Endothelial cell of umbilical vein (primary cell): ENCODE data around the gene DSE. TPM values are rescaled to one million over a fixed set of nuclear protein-coding genes. Genes with fewer than 3 reads are reported as not detected.
A peak's percentile ranks its signal among the peaks of the same experiment; 100 is the strongest.

Experiments
- BruUV-seq: library from RNA; stranded (reverse); fragments of 400-500 nt; replicated peaks from 2 replicates; lab custom pipeline; 2021; lab: Mats Ljungman, UMichigan
- CTCF ChIA-PET: fragments of 300-600, 350-600 bp; sonication (Branson Sonifier 250); formaldehyde crosslinking; loops from one replicate; lab custom pipeline; 2021; ENCODE audit warnings: antibody characterized with exemption, inconsistent platforms; lab: Charles Lee
- POLR2A ChIA-PET: fragments of 300-600, 350-600 bp; sonication (Branson Sonifier 250); formaldehyde crosslinking; loops from one replicate; lab custom pipeline; 2021; ENCODE audit warnings: antibody characterized with exemption, inconsistent platforms; lab: Charles Lee
- DNase-seq: peaks from one replicate; pipeline ENCODE4 v3.0.0-alpha.2; 2011; ENCODE audit warnings: low read depth, low spot score
- FAIRE-seq: peaks from 2 replicates; lab custom pipeline; 2011; peaks lifted over from hg19 to GRCh38; lab: Jason Lieb, UNC
- H2AFZ ChIP-seq: 2 replicates; pipeline ENCODE4 v1.6.0; 2012; ENCODE audit warnings: low read depth, low read length, control low read depth, inconsistent platforms
- H3K27ac ChIP-seq: 2 replicates; pipeline ENCODE4 v1.5.1; 2011; ENCODE audit warnings: low read depth, mild to moderate bottlenecking, control low read depth, low read length, moderate library complexity; ENCODE audit not compliant: insufficient read depth
- H3K27me3 ChIP-seq, 2 experiments: 2 replicates each; pipeline versions ENCODE4 v1.6.0 to v1.6.1; 2011; ENCODE audit warnings: low read length in 2 of 2, mixed read lengths in 1 of 2; ENCODE audit not compliant: control insufficient read depth in 2 of 2, insufficient read depth in 2 of 2
- H3K36me3 ChIP-seq, 2 experiments: 2 replicates in 1 of 2; 3 replicates in 1 of 2; pipeline ENCODE4 v1.5.1; 2011; ENCODE audit warnings: low read length in 2 of 2, mild to moderate bottlenecking in 1 of 2, moderate library complexity in 1 of 2; ENCODE audit not compliant: control insufficient read depth in 2 of 2, insufficient read depth in 2 of 2; ENCODE audit errors: extremely low read depth in 1 of 2
- H3K4me1 ChIP-seq: 3 replicates; pipeline ENCODE4 v1.5.1; 2011; ENCODE audit warnings: mild to moderate bottlenecking, low read length; ENCODE audit not compliant: control insufficient read depth, insufficient read depth; ENCODE audit errors: extremely low read depth
- H3K4me2 ChIP-seq: 2 replicates; pipeline ENCODE4 v1.6.1; 2011; ENCODE audit warnings: low read length, control low read depth, mixed read lengths; ENCODE audit not compliant: insufficient read depth
- H3K4me3 ChIP-seq, 3 experiments: fragments of 200-600 bp in 1 of 3; sonication (generic), shearing (Covaris generic) in 1 of 3; replicated peaks in 1 of 3; 2 replicates each; pipeline ENCODE4 v1.5.1; 2011 to 2016; ENCODE audit warnings: control low read depth in 3 of 3, low read length in 3 of 3, mild to moderate bottlenecking in 2 of 3, inconsistent platforms in 1 of 3, low read depth in 1 of 3, moderate library complexity in 1 of 3; ENCODE audit not compliant: insufficient read depth in 1 of 3
- H3K79me2 ChIP-seq: 2 replicates; pipeline ENCODE4 v1.6.0; 2012; ENCODE audit warnings: low read length, inconsistent platforms; ENCODE audit not compliant: control insufficient read depth, insufficient read depth
- H3K9ac ChIP-seq: replicated peaks from 2 replicates; pipeline ENCODE3; 2011; ENCODE audit warnings: low read length, control low read depth; ENCODE audit not compliant: insufficient read depth; ENCODE audit errors: extremely low read depth
- H3K9me1 ChIP-seq: replicated peaks from 3 replicates; pipeline ENCODE4 v1.6.0; 2011; ENCODE audit warnings: mild to moderate bottlenecking, low read length; ENCODE audit not compliant: control insufficient read depth, insufficient read depth; ENCODE audit errors: extremely low read depth
- H3K9me3 ChIP-seq: replicated peaks from 2 replicates; pipeline ENCODE4 v1.5.1; 2012; ENCODE audit warnings: low read length, inconsistent platforms; ENCODE audit not compliant: control insufficient read depth, insufficient read depth
- H4K20me1 ChIP-seq: replicated peaks from 2 replicates; pipeline ENCODE3; 2011; ENCODE audit warnings: mild to moderate bottlenecking, low read length; ENCODE audit not compliant: control insufficient read depth, insufficient read depth; ENCODE audit errors: extremely low read depth
- EZH2 ChIP-seq: IDR thresholded peaks from 2 replicates; pipeline ENCODE4 v1.6.1; 2012; ENCODE audit warnings: borderline replicate concordance, low read depth, mild to moderate bottlenecking, moderate library complexity, low read length, inconsistent platforms; ENCODE audit not compliant: severe bottlenecking
- FOS ChIP-seq: IDR thresholded peaks from 2 replicates; pipeline ENCODE4 v1.6.1; 2011; ENCODE audit warnings: mild to moderate bottlenecking, low read length, moderate library complexity, borderline replicate concordance; ENCODE audit not compliant: insufficient read depth
- GATA2 ChIP-seq: IDR thresholded peaks from 2 replicates; pipeline ENCODE4 v1.7.0; 2011; ENCODE audit warnings: low read depth, mild to moderate bottlenecking, moderate library complexity, mixed read lengths, low read length; ENCODE audit not compliant: insufficient read length, insufficient read depth
- JUN ChIP-seq: IDR thresholded peaks from 2 replicates; pipeline ENCODE4 v1.6.1; 2011; ENCODE audit warnings: borderline replicate concordance, low read depth; ENCODE audit not compliant: insufficient read length, insufficient read depth
- MYC ChIP-seq: IDR thresholded peaks from one replicate; pipeline ENCODE4 v1.6.1; 2011; ENCODE audit warnings: mild to moderate bottlenecking, low read depth, low read length
- POLR2A ChIP-seq: IDR thresholded peaks from 2 replicates; pipeline ENCODE4 v1.6.1; 2012; ENCODE audit warnings: low read depth, mild to moderate bottlenecking, control low read depth, low read length
- POLR2AphosphoS5 ChIP-seq: IDR thresholded peaks from 2 replicates; pipeline ENCODE4 v1.6.1; 2012; ENCODE audit warnings: low read depth, mild to moderate bottlenecking, control low read depth, low read length, moderate library complexity; ENCODE audit not compliant: insufficient read depth
- dilution Hi-C: fragments of 300-500 bp; cut with MboI; formaldehyde crosslinking; loops from one replicate; pipeline ENCODE4 v1.15.0; 2019; ENCODE audit warnings: low sequenced_read_pairs; ENCODE audit not compliant: extremely low pct_ligation_motif_present
- intact Hi-C: fragments of 100-400 bp; cut with micrococcal nuclease; formaldehyde crosslinking; loops from one replicate; pipeline ENCODE4 v1.10.0; 2022
- polyA plus RNA-seq, 4 experiments: library from polyadenylated mRNA; depleted of rRNA in 3 of 4; stranded (reverse) in 3 of 4; unstranded in 1 of 4; fragments of >200 nt; gene quantifications; 2 replicates each; pipeline versions ENCODE4 v1.2.1 to v1.2.3, GENCODE V29; 2011 to 2012; ENCODE audit warnings: missing spikeins in 1 of 4
- total RNA-seq: library from RNA; stranded (reverse); gene quantifications from 2 replicates; pipeline ENCODE4 v1.2.3, GENCODE V29; 2021
- TF ChIP-seq, protein P1 (sequence below), 2 donors: IDR thresholded peaks; 1 replicate in 1 of 2; 2 replicates in 1 of 2; pipeline ENCODE4 v1.5.1; 2011; ENCODE audit warnings: low read length in 2 of 2, mild to moderate bottlenecking in 2 of 2, moderate library complexity in 2 of 2, control low read depth in 1 of 2, inconsistent platforms in 1 of 2, low read depth in 1 of 2; ENCODE audit not compliant: insufficient read depth in 1 of 2; ENCODE audit errors: extremely low read depth in 1 of 2
- TF ChIP-seq, protein P2 (sequence below): IDR thresholded peaks from 2 replicates; pipeline ENCODE4 v1.6.1; 2011; ENCODE audit not compliant: insufficient read depth, insufficient read length

DSE gene
- total and polyA plus RNA-seq, 2 donors (not counting 3 experiments of a cell fraction or from before 2014, with no cell fraction given) = 12.0 to 25.0 TPM

- Histone ChIP-seq H3K4me1 (peaks cover 16% of the 10 kb centered on the region), H3K36me3 (no peaks in the 10 kb centered on the region), H3K9me1 (no peaks in the 10 kb centered on the region), H3K27me3 (no peaks in the 10 kb centered on the region), H3K9me3 (no peaks in the 10 kb centered on the region), H3K79me2 (no peaks in the 10 kb centered on the region), H3K4me3 (no peak overlapping the region), H3K4me2 (peak overlapping the region; percentile 92), H3K9ac (no peak overlapping the region), H2AFZ (peak overlapping the region; percentile 62), H3K27ac (peak overlapping the region; percentile 75), H4K20me1 (no peaks in the 10 kb centered on the region)
- ChIA-PET POLR2A (no interaction called here), CTCF (interaction anchor here (2.7 kb wide), 1 partner anchor 183 kb away, joined by 12 read pairs; the partner anchor contains the start of gene CALHM5)
- BruUV-seq = no TSS peak
- dilution Hi-C loops (no loop called here), intact Hi-C loops (loop anchor here (1.0 to 2.0 kb wide), 2 partner anchors 14 to 42 kb away; partner anchors contain the start of gene DSE)
- FAIRE-seq = peak; percentile 55
- TF ChIP-seq JUN (no peak), FOS (no peak), MYC (no peak), EZH2 (no peak), GATA2 (no peak), POLR2AphosphoS5 (no peak), POLR2A (no peak)
- TF ChIP-seq, protein P1, sequence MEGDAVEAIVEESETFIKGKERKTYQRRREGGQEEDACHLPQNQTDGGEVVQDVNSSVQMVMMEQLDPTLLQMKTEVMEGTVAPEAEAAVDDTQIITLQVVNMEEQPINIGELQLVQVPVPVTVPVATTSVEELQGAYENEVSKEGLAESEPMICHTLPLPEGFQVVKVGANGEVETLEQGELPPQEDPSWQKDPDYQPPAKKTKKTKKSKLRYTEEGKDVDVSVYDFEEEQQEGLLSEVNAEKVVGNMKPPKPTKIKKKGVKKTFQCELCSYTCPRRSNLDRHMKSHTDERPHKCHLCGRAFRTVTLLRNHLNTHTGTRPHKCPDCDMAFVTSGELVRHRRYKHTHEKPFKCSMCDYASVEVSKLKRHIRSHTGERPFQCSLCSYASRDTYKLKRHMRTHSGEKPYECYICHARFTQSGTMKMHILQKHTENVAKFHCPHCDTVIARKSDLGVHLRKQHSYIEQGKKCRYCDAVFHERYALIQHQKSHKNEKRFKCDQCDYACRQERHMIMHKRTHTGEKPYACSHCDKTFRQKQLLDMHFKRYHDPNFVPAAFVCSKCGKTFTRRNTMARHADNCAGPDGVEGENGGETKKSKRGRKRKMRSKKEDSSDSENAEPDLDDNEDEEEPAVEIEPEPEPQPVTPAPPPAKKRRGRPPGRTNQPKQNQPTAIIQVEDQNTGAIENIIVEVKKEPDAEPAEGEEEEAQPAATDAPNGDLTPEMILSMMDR (IDR thresholded peaks at IDR 0.05; ENCODE audit: extremely low read depth in 1 of 2, insufficient read depth in 1 of 2, low read depth in 1 of 2, low read length in 2 of 2) = no peak
- TF ChIP-seq, protein P2, sequence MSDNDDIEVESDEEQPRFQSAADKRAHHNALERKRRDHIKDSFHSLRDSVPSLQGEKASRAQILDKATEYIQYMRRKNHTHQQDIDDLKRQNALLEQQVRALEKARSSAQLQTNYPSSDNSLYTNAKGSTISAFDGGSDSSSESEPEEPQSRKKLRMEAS = no peak
- no peak for DNase-seq
Measured at GRCh38 chr6:116328528-116328903, 42.2 kb upstream of the DSE start.
